Muscle layer of duodenum (tissue), 2 donors: ENCODE measurements around the gene DNAH2.

Experiments
- H3K27ac ChIP-seq: one replicate; pipeline ENCODE4 v1.7.0; 2013; ENCODE audit warnings: mild to moderate bottlenecking, low read length
- H3K27me3 ChIP-seq: one replicate; pipeline ENCODE4 v1.7.0; 2013; ENCODE audit warnings: low read depth, mild to moderate bottlenecking, control low read depth, low read length
- H3K36me3 ChIP-seq, 2 donors: one replicate each; pipeline ENCODE4 v1.7.0; 2013; ENCODE audit warnings: low read length in 2 of 2, control low read depth in 1 of 2, mild to moderate bottlenecking in 1 of 2; ENCODE audit not compliant: insufficient read depth in 2 of 2, control insufficient read depth in 1 of 2
- H3K4me1 ChIP-seq, 2 donors: one replicate each; pipeline ENCODE4 v1.7.0; 2013; ENCODE audit warnings: low read length in 2 of 2, mild to moderate bottlenecking in 2 of 2, control low read depth in 1 of 2, moderate library complexity in 1 of 2; ENCODE audit not compliant: insufficient read depth in 2 of 2, control insufficient read depth in 1 of 2
- H3K4me3 ChIP-seq, 2 donors: one replicate each; pipeline ENCODE4 v1.7.0; 2013; ENCODE audit warnings: low read length in 2 of 2, low read depth in 1 of 2, mild to moderate bottlenecking in 1 of 2
- H3K9me3 ChIP-seq, 2 donors: one replicate each; pipeline ENCODE4 v1.7.0; 2013; ENCODE audit warnings: low read length in 2 of 2, control low read depth in 1 of 2, mild to moderate bottlenecking in 1 of 2; ENCODE audit not compliant: control insufficient read depth in 1 of 2
- donor health status: healthy.

Gene DNAH2

DNA sequence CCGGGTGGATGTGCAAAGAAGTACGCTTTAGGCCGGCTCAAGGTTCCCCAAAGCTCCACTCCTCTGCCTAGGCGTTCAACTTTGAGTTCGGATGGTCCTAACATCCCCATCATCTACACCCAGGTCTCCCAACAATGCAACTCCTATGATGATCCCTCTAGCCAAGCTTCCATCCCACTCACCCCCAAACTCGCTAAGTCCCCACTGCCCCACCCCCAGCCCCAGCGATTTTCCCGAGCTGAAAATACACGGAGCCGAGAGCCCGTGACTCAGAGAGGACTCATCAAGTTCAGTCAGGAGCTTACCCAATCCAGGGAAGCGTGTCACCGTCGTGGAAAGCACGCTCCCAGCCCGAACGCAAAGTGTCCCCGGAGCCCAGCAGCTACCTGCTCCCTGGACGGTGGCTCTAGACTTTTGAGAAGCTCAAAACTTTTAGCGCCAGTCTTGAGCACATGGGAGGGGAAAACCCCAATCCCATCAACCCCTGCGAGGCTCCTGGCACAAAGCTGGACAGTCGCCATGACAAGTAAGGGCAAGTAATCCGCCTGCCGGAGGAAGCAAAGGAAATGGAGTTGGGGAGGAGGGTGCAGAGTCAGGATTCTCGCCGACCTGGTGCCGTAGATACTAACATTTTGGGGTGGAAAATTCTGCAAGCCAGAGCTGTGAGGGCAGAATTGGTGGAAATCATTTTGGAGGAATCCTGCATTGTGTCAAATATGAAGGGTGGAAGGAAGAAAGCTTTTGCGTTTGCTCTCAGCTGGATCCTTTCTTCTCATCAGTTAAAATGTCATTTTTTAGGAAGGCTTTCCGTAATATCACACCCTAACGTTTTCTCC is 30.3 kb upstream of the DNAH2 start, which contains the start of gene TP53:
TP53 (minus strand) TSS at position 419 of the 836 bp plus-strand sequence. CDS start 10,896 bp downstream, outside the sequence.
- Histone ChIP-seq H3K27me3 (no peaks in the 10 kb centered on the region), H3K9me3 (no peaks in the 10 kb centered on the region), H3K4me1 (peaks cover 21 to 23% of the 10 kb centered on the region in 2 donors), H3K4me3 (peak within 1 kb of the TSS; percentile 94 to 99), H3K36me3 (peaks cover 0 to 4% of the 10 kb centered on the region in 2 donors), H3K27ac (peak within 1 kb of the TSS; percentile 99)

DNA sequence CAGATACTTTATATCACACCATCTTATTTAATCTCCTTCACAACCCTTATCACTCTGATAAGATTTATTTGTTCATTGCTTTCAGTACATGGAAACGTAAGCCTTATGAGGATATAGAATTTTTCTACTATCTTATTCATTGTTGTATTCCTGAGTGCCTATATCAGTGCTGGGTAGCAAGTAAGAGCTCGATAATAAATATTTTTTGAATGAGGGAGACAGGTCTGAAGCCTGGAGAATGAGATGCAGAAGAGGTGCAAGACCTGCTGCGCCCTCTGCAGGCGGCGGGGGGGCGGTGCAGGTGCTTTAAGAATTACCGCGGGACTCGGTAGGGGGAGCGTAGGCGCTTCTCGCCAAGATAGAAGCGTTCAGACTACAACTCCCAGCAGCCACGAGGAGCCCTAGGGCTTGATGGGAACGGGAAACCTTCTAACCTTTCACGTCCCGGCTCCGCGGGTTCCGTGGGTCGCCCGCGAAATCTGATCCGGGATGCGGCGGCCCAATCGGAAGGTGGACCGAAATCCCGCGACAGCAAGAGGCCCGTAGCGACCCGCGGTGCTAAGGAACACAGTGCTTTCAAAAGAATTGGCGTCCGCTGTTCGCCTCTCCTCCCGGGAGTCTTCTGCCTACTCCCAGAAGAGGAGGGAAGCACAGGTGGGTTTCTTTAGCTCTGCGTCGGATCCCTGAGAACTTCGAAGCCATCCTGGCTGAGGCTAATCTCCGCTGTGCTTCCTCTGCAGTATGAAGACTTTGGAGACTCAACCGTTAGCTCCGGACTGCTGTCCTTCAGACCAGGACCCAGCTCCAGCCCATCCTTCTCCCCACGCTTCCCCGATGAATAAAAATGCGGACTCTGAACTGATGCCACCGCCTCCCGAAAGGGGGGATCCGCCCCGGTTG is 29.4 kb upstream of the DNAH2 start, which contains the start of gene WRAP53:
WRAP53 (plus strand) TSS at position 570 of the 900 bp plus-strand sequence; CDS start at position 742, 172 bp downstream.
- Histone ChIP-seq H3K9me3 (no peaks in the 10 kb centered on the region), H3K36me3 (peaks cover 0 to 4% of the 10 kb centered on the region in 2 donors), H3K4me1 (peaks cover 21 to 23% of the 10 kb centered on the region in 2 donors), H3K4me3 (peak within 1 kb of the TSS; percentile 94 to 99), H3K27ac (peak within 1 kb of the TSS; percentile 99), H3K27me3 (no peaks in the 10 kb centered on the region)

GRCh38 chr17:7688808-7689316 is 28.7 kb upstream of the DNAH2 start:
- H3K27me3 ChIP-seq, result no peaks in the 10 kb centered on the region
- peak overlapping the region; percentile 60 for H3K27ac ChIP-seq
- peak overlapping the region; percentile 94 to 99 for H3K4me3 ChIP-seq

DNA sequence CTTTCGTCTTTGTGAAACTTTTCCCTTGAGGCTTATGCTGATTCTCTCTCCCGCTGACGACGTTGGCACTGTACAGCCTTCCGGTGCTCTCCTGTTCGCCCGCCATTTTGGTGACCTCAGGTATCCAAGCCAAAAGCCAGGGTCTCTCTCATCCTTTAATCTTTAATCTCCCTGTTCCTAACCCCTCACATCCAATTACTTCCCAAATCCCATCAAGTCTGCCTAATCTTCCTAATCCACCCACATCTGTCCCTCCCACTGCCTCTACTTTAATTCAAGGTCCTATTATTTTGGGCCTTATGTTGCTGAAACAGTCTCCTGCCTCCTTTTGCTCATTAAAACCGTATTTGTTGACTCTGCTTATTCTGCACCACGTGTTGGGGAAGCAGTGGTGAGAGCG is 22.0 kb upstream of the DNAH2 start:
- no peaks in the 10 kb centered on the region for H3K27me3 ChIP-seq
- H3K27ac ChIP-seq, result no peak overlapping the region
- H3K4me1 ChIP-seq, result no peaks in the 10 kb centered on the region
- no peaks in the 10 kb centered on the region for H3K9me3 ChIP-seq
- peaks cover 6 to 8% of the 10 kb centered on the region in 2 donors for H3K36me3 ChIP-seq
- no peak overlapping the region for H3K4me3 ChIP-seq

More at GRCh38 chr17:7688808-7689316, 28.7 kb upstream of the DNAH2 start:
- no peaks in the 10 kb centered on the region for H3K9me3 ChIP-seq
- H3K4me1 ChIP-seq, result peaks cover 21 to 23% of the 10 kb centered on the region in 2 donors
- peaks cover 0 to 4% of the 10 kb centered on the region in 2 donors for H3K36me3 ChIP-seq

DNA sequence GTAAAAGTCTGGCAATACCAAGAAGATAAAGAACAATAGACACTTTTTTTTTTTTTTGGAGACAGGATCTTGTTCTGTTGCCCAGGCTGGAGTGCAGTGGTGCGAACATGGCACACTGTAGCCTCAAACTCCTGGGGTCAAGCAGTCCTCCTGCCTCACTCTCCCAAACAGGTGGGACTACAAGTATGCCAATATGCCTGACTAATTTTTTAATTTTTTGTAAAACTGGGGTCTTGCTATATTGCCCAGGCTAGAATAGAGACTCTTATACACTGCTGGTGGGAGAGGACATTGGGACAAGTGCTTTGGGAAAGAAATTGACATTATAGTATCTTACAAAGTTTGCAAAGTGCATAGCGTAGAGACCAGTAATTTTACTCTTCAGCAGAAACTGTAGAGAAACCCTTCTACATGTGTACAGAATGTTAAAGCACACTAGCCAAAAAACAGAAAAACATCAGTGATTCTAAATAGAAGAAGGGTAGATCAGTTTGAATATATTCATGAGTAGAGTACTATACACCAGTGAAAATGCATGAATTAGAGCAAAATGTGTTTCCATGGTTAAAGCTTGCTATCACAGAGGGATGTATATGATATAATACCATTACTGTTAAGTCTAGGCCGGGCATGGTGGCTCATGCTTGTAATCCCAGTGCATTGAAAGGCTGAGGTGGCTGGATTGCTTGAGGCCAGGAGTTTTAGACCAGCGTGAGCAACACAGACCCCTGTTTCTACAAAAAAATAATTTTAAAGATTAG is 19.5 kb upstream of the DNAH2 start:
- peaks cover 12 to 21% of the 10 kb centered on the region in 2 donors for H3K36me3 ChIP-seq
- H3K27me3 ChIP-seq, result no peaks in the 10 kb centered on the region
- H3K9me3 ChIP-seq, result no peaks in the 10 kb centered on the region
- no peaks in the 10 kb centered on the region for H3K4me1 ChIP-seq
- no peak overlapping the region for H3K4me3 ChIP-seq
- no peak overlapping the region for H3K27ac ChIP-seq

GRCh38 chr17:7700510-7700909 is 17.0 kb upstream of the DNAH2 start:
- peaks cover 15% of the 10 kb centered on the region for H3K27me3 ChIP-seq
- H3K9me3 ChIP-seq, result no peaks in the 10 kb centered on the region
- no peak overlapping the region for H3K27ac ChIP-seq
- no peak overlapping the region for H3K4me3 ChIP-seq
- H3K36me3 ChIP-seq, result peaks cover 11 to 18% of the 10 kb centered on the region in 2 donors
- H3K4me1 ChIP-seq, result peaks cover 0 to 12% of the 10 kb centered on the region in 2 donors

DNA sequence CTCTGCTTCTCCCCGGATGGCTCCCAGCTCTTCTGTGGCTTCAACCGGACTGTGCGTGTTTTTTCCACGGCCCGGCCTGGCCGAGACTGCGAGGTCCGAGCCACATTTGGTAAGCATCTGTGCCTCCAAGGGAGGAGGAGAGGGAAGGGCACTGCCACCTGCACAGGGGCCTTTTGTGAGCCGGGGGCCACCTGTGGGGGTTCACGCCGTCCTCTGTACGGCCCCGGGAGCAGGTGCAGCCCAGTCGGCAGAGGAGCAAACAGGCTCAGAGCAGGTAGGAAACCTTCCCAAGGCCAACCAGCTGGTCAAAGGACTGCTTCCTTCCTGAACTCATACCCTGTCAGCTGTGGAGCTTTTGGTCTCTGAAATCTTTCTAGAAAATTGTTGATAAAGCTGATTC is 15.9 kb upstream of the DNAH2 start:
- Histone ChIP-seq H3K4me1 (peaks cover 0 to 14% of the 10 kb centered on the region in 2 donors), H3K27ac (no peak overlapping the region), H3K27me3 (peaks cover 27% of the 10 kb centered on the region), H3K9me3 (no peaks in the 10 kb centered on the region), H3K4me3 (no peak overlapping the region), H3K36me3 (peaks cover 6 to 14% of the 10 kb centered on the region in 2 donors)

- Histone ChIP-seq H3K27me3 (peaks cover 30% of the 10 kb centered on the region), H3K4me1 (peaks cover 0 to 14% of the 10 kb centered on the region in 2 donors), H3K4me3 (no peak overlapping the region), H3K36me3 (peaks cover 6 to 14% of the 10 kb centered on the region in 2 donors), H3K27ac (no peak overlapping the region), H3K9me3 (no peaks in the 10 kb centered on the region)
Measured at GRCh38 chr17:7702776-7703175, 14.8 kb upstream of the DNAH2 start.

GRCh38 chr17:7703584-7704479 is 13.7 kb upstream of the DNAH2 start:
- Histone ChIP-seq H3K27ac (no peak overlapping the region), H3K9me3 (no peaks in the 10 kb centered on the region), H3K4me1 (peaks cover 0 to 14% of the 10 kb centered on the region in 2 donors), H3K36me3 (peaks cover 6 to 14% of the 10 kb centered on the region in 2 donors), H3K27me3 (peaks cover 30% of the 10 kb centered on the region), H3K4me3 (no peak overlapping the region)
